ENCODE data around the gene RRP36.

Gene RRP36

GRCh38 chr6:43052225-43052841, 30.9 kb downstream of the RRP36 start:
- peak overlapping the region; percentile 55 for H3K23ac ChIP-seq (ENCODE audit: low read length)
- H3K27ac ChIP-seq (ENCODE audit: low read depth, low read length) = no peak overlapping the region
- H4K8ac ChIP-seq (ENCODE audit: low read depth, low read length) = no peak overlapping the region
- no peaks in the 10 kb centered on the region for H3K27me3 ChIP-seq (ENCODE audit: insufficient read depth, low read length, poor library complexity)
- H3K36me3 ChIP-seq (ENCODE audit: control insufficient read depth, insufficient read depth, low read length) = peaks cover 2% of the 10 kb centered on the region
- no peak overlapping the region for H3K18ac ChIP-seq (ENCODE audit: low read length)
- peaks cover 4% of the 10 kb centered on the region for H3K4me1 ChIP-seq (ENCODE audit: control insufficient read depth, low read depth, low read length)
- H2BK15ac ChIP-seq (replicated peaks; ENCODE audit: low read depth) = no peak overlapping the region
- H3K4me3 ChIP-seq (ENCODE audit: low read length) = no peak overlapping the region
- H3K56ac ChIP-seq (ENCODE audit: low read length) = peak overlapping the region; percentile 94
- no peak overlapping the region for H2BK120ac ChIP-seq (ENCODE audit: low read depth, low read length)
- H3K79me2 ChIP-seq (ENCODE audit: control insufficient read depth, insufficient read depth, low read length) = peaks cover 3% of the 10 kb centered on the region
- no peak overlapping the region for H2BK5ac ChIP-seq (ENCODE audit: low read length)
- H3K4ac ChIP-seq (ENCODE audit: low read depth, low read length) = no peak overlapping the region
- no peak for DNase-seq
- peaks cover 12% of the 10 kb centered on the region for H3K79me1 ChIP-seq (ENCODE audit: low read length)
- no CpG with 5 or more reads among the region's 19 CpGs for WGBS (ENCODE audit: extremely low coverage, insufficient coverage, low lambda C conversion rate)
- H3K4me2 ChIP-seq (ENCODE audit: low read length) = no peak overlapping the region
- H2AK5ac ChIP-seq (ENCODE audit: low read length) = peak overlapping the region; percentile 11
- peak overlapping the region; percentile 98 for H3K9ac ChIP-seq (ENCODE audit: low read length)
- H4K5ac ChIP-seq (ENCODE audit: low read length) = no peak overlapping the region

- peak overlapping the region; percentile 81 for H3K27ac ChIP-seq (ENCODE audit: low read depth, low read length)
- H4K5ac ChIP-seq (ENCODE audit: low read length) = no peak overlapping the region
Observed at GRCh38 chr6:43052842-43053544, 31.6 kb downstream of the RRP36 start.

GRCh38 chr6:43053545-43054205, 32.3 kb downstream of the RRP36 start, which contains the start of gene CUL7:
Gene CUL7 (minus strand): TSS chr6:43053851. CDS start chr6:43052788, 1,063 bp downstream.
- peak; percentile 96 for DNase-seq
- Histone ChIP-seq H3K27me3 (ENCODE audit: insufficient read depth, low read length, poor library complexity) (no peaks in the 10 kb centered on the region), H3K4ac (ENCODE audit: low read depth, low read length) (peak within 1 kb of the TSS; percentile 95), H3K27ac (ENCODE audit: low read depth, low read length) (peak within 1 kb of the TSS; percentile 81), H3K4me1 (ENCODE audit: control insufficient read depth, low read depth, low read length) (peaks cover 8% of the 10 kb centered on the region), H3K23ac (ENCODE audit: low read length) (peak within 1 kb of the TSS; percentile 83), H3K9ac (ENCODE audit: low read length) (peak within 1 kb of the TSS; percentile 98), H2BK5ac (ENCODE audit: low read length) (peak within 1 kb of the TSS; percentile 90), H4K8ac (ENCODE audit: low read depth, low read length) (no peak within 1 kb of the TSS), H2BK120ac (ENCODE audit: low read depth, low read length) (no peak within 1 kb of the TSS), H3K56ac (ENCODE audit: low read length) (peak within 1 kb of the TSS; percentile 94), H3K36me3 (ENCODE audit: control insufficient read depth, insufficient read depth, low read length) (peaks cover 2% of the 10 kb centered on the region), H3K79me2 (ENCODE audit: control insufficient read depth, insufficient read depth, low read length) (peaks cover 12% of the 10 kb centered on the region), H4K5ac (ENCODE audit: low read length) (no peak within 1 kb of the TSS), H3K4me3 (ENCODE audit: low read length) (peak within 1 kb of the TSS; percentile 73), H2AK5ac (ENCODE audit: low read length) (peak within 1 kb of the TSS; percentile 68), H3K79me1 (ENCODE audit: low read length) (peaks cover 21% of the 10 kb centered on the region), H3K18ac (ENCODE audit: low read length) (peak within 1 kb of the TSS; percentile 54), H2BK15ac (replicated peaks; ENCODE audit: low read depth) (no peak within 1 kb of the TSS), H3K4me2 (ENCODE audit: low read length) (peak within 1 kb of the TSS; percentile 89)
- 100% methylated on average over 1 of the region's 45 CpGs for WGBS (ENCODE audit: extremely low coverage, insufficient coverage, low lambda C conversion rate)

More at GRCh38 chr6:43052842-43053544, 31.6 kb downstream of the RRP36 start:
- peak; percentile 54 for DNase-seq
- peak overlapping the region; percentile 83 for H3K23ac ChIP-seq (ENCODE audit: low read length)
- H2AK5ac ChIP-seq (ENCODE audit: low read length) = peak overlapping the region; percentile 68
- H2BK120ac ChIP-seq (ENCODE audit: low read depth, low read length) = no peak overlapping the region
- H3K4me1 ChIP-seq (ENCODE audit: control insufficient read depth, low read depth, low read length) = peaks cover 4% of the 10 kb centered on the region
- peak overlapping the region; percentile 95 for H3K4ac ChIP-seq (ENCODE audit: low read depth, low read length)
- H3K18ac ChIP-seq (ENCODE audit: low read length) = peak overlapping the region; percentile 54
- WGBS (ENCODE audit: extremely low coverage, insufficient coverage, low lambda C conversion rate) = no CpG with 5 or more reads among the region's 22 CpGs
- H3K56ac ChIP-seq (ENCODE audit: low read length) = peak overlapping the region; percentile 94
- peak overlapping the region; percentile 98 for H3K9ac ChIP-seq (ENCODE audit: low read length)
- H3K79me2 ChIP-seq (ENCODE audit: control insufficient read depth, insufficient read depth, low read length) = peaks cover 5% of the 10 kb centered on the region
- no peak overlapping the region for H4K8ac ChIP-seq (ENCODE audit: low read depth, low read length)
- H2BK15ac ChIP-seq (replicated peaks; ENCODE audit: low read depth) = no peak overlapping the region
- H2BK5ac ChIP-seq (ENCODE audit: low read length) = peak overlapping the region; percentile 90
- H3K27me3 ChIP-seq (ENCODE audit: insufficient read depth, low read length, poor library complexity) = no peaks in the 10 kb centered on the region
- H3K79me1 ChIP-seq (ENCODE audit: low read length) = peaks cover 14% of the 10 kb centered on the region
- peaks cover 2% of the 10 kb centered on the region for H3K36me3 ChIP-seq (ENCODE audit: control insufficient read depth, insufficient read depth, low read length)
- peak overlapping the region; percentile 89 for H3K4me2 ChIP-seq (ENCODE audit: low read length)
- peak overlapping the region; percentile 73 for H3K4me3 ChIP-seq (ENCODE audit: low read length)

- Histone ChIP-seq H3K4me2 (ENCODE audit: low read length) (no peak overlapping the region), H4K5ac (ENCODE audit: low read length) (no peak overlapping the region), H3K36me3 (ENCODE audit: control insufficient read depth, insufficient read depth, low read length) (peaks cover 2% of the 10 kb centered on the region), H2BK5ac (ENCODE audit: low read length) (no peak overlapping the region), H3K27ac (ENCODE audit: low read depth, low read length) (no peak overlapping the region), H3K4me1 (ENCODE audit: control insufficient read depth, low read depth, low read length) (peaks cover 8% of the 10 kb centered on the region), H3K79me1 (ENCODE audit: low read length) (peaks cover 24% of the 10 kb centered on the region), H2AK5ac (ENCODE audit: low read length) (no peak overlapping the region), H3K18ac (ENCODE audit: low read length) (no peak overlapping the region), H3K9ac (ENCODE audit: low read length) (peak overlapping the region; percentile 39), H3K23ac (ENCODE audit: low read length) (no peak overlapping the region), H3K27me3 (ENCODE audit: insufficient read depth, low read length, poor library complexity) (no peaks in the 10 kb centered on the region), H4K8ac (ENCODE audit: low read depth, low read length) (no peak overlapping the region), H3K4me3 (ENCODE audit: low read length) (no peak overlapping the region), H2BK120ac (ENCODE audit: low read depth, low read length) (no peak overlapping the region), H3K56ac (ENCODE audit: low read length) (no peak overlapping the region), H3K4ac (ENCODE audit: low read depth, low read length) (no peak overlapping the region), H2BK15ac (replicated peaks; ENCODE audit: low read depth) (no peak overlapping the region), H3K79me2 (ENCODE audit: control insufficient read depth, insufficient read depth, low read length) (peaks cover 16% of the 10 kb centered on the region)
- no peak for DNase-seq
- no CpG with 5 or more reads among the region's 17 CpGs for WGBS (ENCODE audit: extremely low coverage, insufficient coverage, low lambda C conversion rate)
Observed at GRCh38 chr6:43054206-43054943, 33.0 kb downstream of the RRP36 start.

- no peak overlapping the region for H3K4ac ChIP-seq (ENCODE audit: low read depth, low read length)
- DNase-seq = no peak
- no peak overlapping the region for H2AK5ac ChIP-seq (ENCODE audit: low read length)
- no peak overlapping the region for H3K4me2 ChIP-seq (ENCODE audit: low read length)
- H3K36me3 ChIP-seq (ENCODE audit: control insufficient read depth, insufficient read depth, low read length) = no peaks in the 10 kb centered on the region
- H2BK5ac ChIP-seq (ENCODE audit: low read length) = no peak overlapping the region
- peaks cover 26% of the 10 kb centered on the region for H3K79me1 ChIP-seq (ENCODE audit: low read length)
- H3K4me3 ChIP-seq (ENCODE audit: low read length) = no peak overlapping the region
- H3K23ac ChIP-seq (ENCODE audit: low read length) = no peak overlapping the region
- H2BK15ac ChIP-seq (replicated peaks; ENCODE audit: low read depth) = no peak overlapping the region
- no peak overlapping the region for H4K5ac ChIP-seq (ENCODE audit: low read length)
- WGBS (ENCODE audit: extremely low coverage, insufficient coverage, low lambda C conversion rate) = no CpG with 5 or more reads among the region's 8 CpGs
- peaks cover 16% of the 10 kb centered on the region for H3K79me2 ChIP-seq (ENCODE audit: control insufficient read depth, insufficient read depth, low read length)
- no peak overlapping the region for H3K18ac ChIP-seq (ENCODE audit: low read length)
- H3K4me1 ChIP-seq (ENCODE audit: control insufficient read depth, low read depth, low read length) = peaks cover 10% of the 10 kb centered on the region
- no peak overlapping the region for H3K9ac ChIP-seq (ENCODE audit: low read length)
- no peak overlapping the region for H4K8ac ChIP-seq (ENCODE audit: low read depth, low read length)
- no peak overlapping the region for H3K27ac ChIP-seq (ENCODE audit: low read depth, low read length)
- no peaks in the 10 kb centered on the region for H3K27me3 ChIP-seq (ENCODE audit: insufficient read depth, low read length, poor library complexity)
- no peak overlapping the region for H3K56ac ChIP-seq (ENCODE audit: low read length)
- H2BK120ac ChIP-seq (ENCODE audit: low read depth, low read length) = no peak overlapping the region
Observed at GRCh38 chr6:43055966-43056365, 34.5 kb downstream of the RRP36 start.
